Astrocyte of the hippocampus (primary cell): Measurements from ENCODE around the gene CAPN15.
"Not testable (repeated sequence)": the region's sequence is repeated elsewhere in the genome, so short reads cannot be mapped to it uniquely, and the experiment has no call there.

Source experiments
- DNase-seq: peaks from one replicate; pipeline ENCODE4 v3.0.0; 2011; ENCODE audit warnings: low read depth, low spot score

The CAPN15 gene

GRCh38 chr16:591892-592517, 64.5 kb downstream of the CAPN15 start:
- no peak for DNase-seq

GRCh38 chr16:592518-593306, 65.2 kb downstream of the CAPN15 start:
- peak; percentile 20 for DNase-seq

GRCh38 chr16:593406-593805, 65.9 kb downstream of the CAPN15 start:
- no peak for DNase-seq

- no peak for DNase-seq
Observed at GRCh38 chr16:593807-594206, 66.3 kb downstream of the CAPN15 start.

DNA sequence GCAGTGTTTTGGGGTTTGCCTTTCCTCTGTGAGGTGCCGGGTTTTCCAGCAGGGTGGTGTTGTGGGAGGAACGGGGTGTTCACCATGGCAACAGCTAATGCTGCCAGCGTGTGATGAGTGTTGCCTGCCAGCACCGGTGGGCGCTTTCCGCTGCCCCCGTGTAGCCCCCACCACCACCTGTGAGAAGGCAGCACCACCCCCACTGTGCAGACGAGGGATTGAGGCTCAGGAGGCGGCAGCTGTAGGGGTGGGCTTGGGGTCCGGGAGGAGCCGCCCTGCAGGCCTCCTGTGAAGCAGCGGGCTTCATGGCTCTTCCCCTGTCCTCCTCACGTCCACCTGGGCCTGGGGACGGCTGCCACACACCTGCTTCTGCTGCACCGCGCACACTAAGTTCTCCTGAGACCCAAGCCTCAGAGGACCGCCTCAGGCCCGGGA, 67.6 kb downstream of the CAPN15 start:
- no peak for DNase-seq

DNA sequence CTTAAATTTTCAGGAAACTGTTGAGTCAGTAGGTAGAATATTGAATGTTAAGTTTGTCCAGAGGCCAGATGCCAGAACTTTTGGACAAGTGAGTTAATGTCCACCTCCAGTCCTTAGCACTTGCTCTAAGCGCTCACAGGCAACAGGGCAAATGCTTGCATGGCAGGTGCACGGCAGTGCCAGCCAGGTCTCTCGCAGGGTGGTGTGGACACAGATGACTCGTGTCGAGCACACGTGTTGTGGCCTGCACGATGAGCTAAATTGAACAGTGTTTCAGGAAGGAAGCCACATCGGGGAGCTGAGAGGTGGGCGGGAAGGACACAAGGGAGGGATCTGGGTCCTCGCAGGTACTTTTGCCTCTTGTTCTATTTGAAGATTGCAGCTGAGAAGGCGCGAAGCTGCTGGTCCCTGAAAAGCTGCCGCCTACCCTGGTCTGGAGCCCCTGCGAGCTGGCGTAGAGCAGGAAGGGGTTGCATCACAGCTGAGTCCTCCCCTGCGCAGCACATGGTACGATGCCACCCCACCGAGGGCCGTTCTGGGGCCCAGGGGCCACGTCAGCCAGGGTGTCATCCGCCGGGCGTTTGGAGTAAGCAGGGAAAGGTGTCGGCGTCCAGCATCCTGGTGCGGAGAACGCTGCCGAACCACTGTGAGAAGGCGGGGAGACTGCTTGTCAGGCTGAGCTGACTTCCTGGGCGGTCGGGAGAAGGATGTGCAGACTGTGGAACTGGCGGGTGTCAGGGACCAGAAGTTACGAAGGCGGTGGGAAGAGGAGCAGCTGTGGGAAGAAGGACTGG, 68.6 kb downstream of the CAPN15 start:
- no peak for DNase-seq

- no peak for DNase-seq
Observed at GRCh38 chr16:596736-597060, 69.2 kb downstream of the CAPN15 start.

DNA sequence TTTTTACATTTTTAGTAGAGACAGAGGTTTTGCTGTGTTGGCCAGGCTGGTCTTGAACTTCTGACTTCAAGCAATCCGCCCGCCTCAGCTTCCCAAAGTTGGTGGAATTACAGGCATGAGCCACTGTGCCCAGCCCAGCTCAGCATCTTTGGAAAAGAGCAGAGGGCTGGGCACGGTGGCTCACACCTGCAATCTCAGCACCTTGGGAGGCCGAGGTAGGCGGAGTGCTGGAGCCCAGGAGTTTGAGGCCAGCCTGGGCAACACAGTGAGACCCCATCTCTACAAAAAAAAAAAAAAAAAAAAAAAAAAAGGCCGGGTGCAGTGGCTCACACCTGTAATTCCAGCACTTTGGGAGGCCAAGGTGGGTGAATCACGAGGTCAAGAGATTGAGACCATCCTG, 70.1 kb downstream of the CAPN15 start:
- DNase-seq, result not testable (repeated sequence)

DNA sequence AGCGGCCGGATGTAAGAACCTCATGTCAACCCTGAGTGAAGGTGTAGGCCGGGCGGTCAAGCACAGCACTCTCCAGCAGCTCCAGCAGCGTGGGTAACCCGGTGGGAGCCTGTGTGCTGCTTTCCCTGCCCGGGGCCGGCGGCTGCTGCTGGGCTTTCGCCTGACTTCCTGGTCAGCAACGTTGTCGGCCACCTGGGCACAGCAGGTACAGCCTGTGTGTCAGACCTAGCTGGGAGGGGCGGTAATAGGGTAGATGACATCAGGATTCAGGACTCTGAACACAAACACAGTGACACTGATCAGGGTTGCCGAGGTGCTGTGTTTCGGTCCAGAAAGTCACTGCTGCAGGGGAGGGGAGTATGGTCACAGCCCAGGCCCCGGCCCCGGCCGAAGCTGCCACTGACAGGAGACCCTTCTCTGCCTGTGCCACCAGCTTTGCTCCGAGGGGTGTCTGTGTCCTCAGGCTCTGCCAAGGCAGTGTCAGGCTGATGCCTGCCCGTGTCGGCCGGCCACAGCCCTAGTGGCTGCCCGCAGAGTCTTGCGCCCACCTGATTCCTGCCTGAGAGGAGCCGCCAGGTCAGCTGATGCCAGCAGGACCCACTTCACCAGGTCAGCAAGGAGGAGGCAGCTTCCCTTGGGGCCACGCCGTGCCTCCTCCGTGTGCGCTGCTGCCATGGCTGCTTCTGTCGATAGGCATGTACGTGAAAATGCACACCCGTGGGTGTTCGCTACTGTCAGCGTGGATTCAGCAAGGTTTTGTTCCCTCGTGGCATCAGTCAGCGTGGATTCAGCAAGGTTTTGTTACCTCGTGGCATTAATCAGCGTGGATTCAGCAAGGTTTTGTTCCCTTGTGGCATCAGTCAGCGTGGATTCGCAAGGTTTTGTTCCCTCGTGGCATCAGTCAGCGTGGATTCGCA, 71.6 kb downstream of the CAPN15 start:
- DNase-seq, result no peak

DNA sequence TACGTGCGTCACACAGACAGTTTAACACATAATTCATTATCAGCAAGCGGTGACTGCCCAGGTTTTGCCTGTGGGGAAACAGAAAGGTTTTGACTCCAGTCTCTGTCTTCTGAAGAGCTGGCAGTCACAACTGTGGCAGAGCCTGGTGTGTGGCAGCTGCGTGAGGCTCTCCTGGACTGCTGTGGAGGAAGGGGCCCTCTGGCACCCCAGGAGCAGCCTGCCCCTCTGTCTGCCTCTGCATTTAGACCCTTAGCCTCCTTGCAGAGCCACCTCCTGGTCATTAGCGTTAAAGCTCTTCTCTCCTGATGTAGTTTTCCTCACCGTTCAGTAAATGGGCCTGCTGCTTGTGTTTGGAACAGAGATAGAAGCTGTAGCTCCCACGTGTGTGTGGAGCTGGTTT, 73.3 kb downstream of the CAPN15 start:
- DNase-seq, result peak; percentile 27

DNA sequence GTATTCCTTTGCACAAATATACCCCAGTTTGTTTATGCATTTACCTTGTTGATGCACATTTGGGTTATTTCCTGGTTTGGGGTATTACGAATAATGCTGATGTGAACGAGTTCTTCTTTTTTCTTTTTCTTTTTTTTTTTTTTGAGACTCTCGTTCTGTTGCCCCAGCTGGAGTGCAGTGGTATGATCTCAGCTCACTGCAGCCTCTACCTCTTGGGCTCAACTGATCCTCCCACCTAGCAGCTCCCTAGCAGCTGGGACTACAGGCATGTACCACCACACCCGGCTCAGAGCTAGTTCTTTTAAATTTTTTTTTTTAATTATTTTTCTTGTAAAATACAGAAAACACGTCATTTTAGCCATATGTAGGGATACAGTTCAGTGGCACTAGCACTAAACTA, 76.4 kb downstream of the CAPN15 start:
- no peak for DNase-seq
